ENCODE data around the gene SCTR. TPM values are rescaled to one million over a fixed set of nuclear protein-coding genes. Genes with fewer than 3 reads are reported as not detected.

SCTR gene
- total and polyA plus RNA-seq, 2 of the 13 experiments (the other 11 are each of a cell fraction or from before 2014, with no cell fraction given): not detected

GRCh38 chr2:119431155-119431975 lies 92.9 kb downstream of the SCTR start, which contains the start of gene TMEM37 (continued):
- TF ChIP-seq THAP9 (CRISPR knock-in tag; IDR thresholded peaks at IDR 0.05; ENCODE audit: borderline replicate concordance) (0 out of 2 replicates have a peak, but pooled peaks have one; percentile 44), ZSCAN20 (CRISPR knock-in tag; IDR thresholded peaks at IDR 0.05; ENCODE audit: borderline replicate concordance) (peak; percentile 60; the same call in 1 of the 2 replicates), CENPT (CRISPR knock-in tag; IDR thresholded peaks at IDR 0.05; ENCODE audit: low read depth) (no peak), ZNF816 (CRISPR knock-in tag; IDR thresholded peaks at IDR 0.05; ENCODE audit: borderline replicate concordance) (peak; percentile 80; the same call in 1 of the 2 replicates), FOXO1 (CRISPR knock-in tag; IDR thresholded peaks at IDR 0.05) (no peak), ZNF563 (CRISPR knock-in tag; IDR thresholded peaks at IDR 0.05) (peak; percentile 91), FOXP1 (IDR thresholded peaks at IDR 0.05) (no peak), FOXP1 (CRISPR knock-in tag; IDR thresholded peaks at IDR 0.05) (peak; percentile 47; the same call in 1 of the 2 replicates), SRY (CRISPR knock-in tag; IDR thresholded peaks at IDR 0.05) (no peak), ZNF136 (CRISPR knock-in tag; IDR thresholded peaks at IDR 0.05; ENCODE audit: low read depth) (peak; percentile 84; the same call in 1 of the 2 replicates), KDM5A (IDR thresholded peaks at IDR 0.05; ENCODE audit: borderline replicate concordance, low read length) (no peak), ZNF652 (CRISPR knock-in tag; IDR thresholded peaks at IDR 0.05; ENCODE audit: borderline replicate concordance, low read depth) (no peak), KDM4B (CRISPR knock-in tag; IDR thresholded peaks at IDR 0.05) (peak; percentile 57; the same call in 1 of the 2 replicates), SALL2 (CRISPR knock-in tag; IDR thresholded peaks at IDR 0.05) (peak; percentile 55; the same call in 1 of the 2 replicates), SP1 (IDR thresholded peaks at IDR 0.05) (no peak), SP1 (CRISPR knock-in tag; IDR thresholded peaks at IDR 0.05) (no peak), ZFP62 (CRISPR knock-in tag; IDR thresholded peaks at IDR 0.05) (no peak), IRX3 (CRISPR knock-in tag; IDR thresholded peaks at IDR 0.05; ENCODE audit: borderline replicate concordance, low read depth) (no peak; the same call in 1 of the 2 replicates), ZNF577 (CRISPR knock-in tag; IDR thresholded peaks at IDR 0.05; ENCODE audit: borderline replicate concordance, low read depth) (0 out of 2 replicates have a peak, but pooled peaks have one; percentile 66)
- TF ChIP-seq, protein P1, sequence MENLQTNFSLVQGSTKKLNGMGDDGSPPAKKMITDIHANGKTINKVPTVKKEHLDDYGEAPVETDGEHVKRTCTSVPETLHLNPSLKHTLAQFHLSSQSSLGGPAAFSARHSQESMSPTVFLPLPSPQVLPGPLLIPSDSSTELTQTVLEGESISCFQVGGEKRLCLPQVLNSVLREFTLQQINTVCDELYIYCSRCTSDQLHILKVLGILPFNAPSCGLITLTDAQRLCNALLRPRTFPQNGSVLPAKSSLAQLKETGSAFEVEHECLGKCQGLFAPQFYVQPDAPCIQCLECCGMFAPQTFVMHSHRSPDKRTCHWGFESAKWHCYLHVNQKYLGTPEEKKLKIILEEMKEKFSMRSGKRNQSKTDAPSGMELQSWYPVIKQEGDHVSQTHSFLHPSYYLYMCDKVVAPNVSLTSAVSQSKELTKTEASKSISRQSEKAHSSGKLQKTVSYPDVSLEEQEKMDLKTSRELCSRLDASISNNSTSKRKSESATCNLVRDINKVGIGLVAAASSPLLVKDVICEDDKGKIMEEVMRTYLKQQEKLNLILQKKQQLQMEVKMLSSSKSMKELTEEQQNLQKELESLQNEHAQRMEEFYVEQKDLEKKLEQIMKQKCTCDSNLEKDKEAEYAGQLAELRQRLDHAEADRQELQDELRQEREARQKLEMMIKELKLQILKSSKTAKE (CRISPR knock-in tag; IDR thresholded peaks at IDR 0.05; ENCODE audit: borderline replicate concordance): peak; percentile 84
- TF ChIP-seq, protein P2, sequence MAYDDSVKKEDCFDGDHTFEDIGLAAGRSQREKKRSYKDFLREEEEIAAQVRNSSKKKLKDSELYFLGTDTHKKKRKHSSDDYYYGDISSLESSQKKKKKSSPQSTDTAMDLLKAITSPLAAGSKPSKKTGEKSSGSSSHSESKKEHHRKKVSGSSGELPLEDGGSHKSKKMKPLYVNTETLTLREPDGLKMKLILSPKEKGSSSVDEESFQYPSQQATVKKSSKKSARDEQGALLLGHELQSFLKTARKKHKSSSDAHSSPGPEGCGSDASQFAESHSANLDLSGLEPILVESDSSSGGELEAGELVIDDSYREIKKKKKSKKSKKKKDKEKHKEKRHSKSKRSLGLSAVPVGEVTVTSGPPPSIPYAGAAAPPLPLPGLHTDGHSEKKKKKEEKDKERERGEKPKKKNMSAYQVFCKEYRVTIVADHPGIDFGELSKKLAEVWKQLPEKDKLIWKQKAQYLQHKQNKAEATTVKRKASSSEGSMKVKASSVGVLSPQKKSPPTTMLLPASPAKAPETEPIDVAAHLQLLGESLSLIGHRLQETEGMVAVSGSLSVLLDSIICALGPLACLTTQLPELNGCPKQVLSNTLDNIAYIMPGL (CRISPR knock-in tag; IDR thresholded peaks at IDR 0.05; ENCODE audit: borderline replicate concordance in 1 of 2, low read depth in 1 of 2): peak; percentile 69 to 75; a peak in 3 of 4 replicates
- TF ChIP-seq, protein P3, sequence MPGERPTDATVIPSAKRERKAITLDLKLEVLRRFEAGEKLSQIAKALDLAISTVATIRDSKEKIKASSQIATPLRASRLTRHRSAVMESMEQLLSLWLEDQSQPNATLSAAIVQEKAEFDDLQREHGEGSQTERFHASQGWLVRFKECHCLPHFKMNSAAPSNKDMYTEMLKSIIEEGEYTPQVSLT (CRISPR knock-in tag; IDR thresholded peaks at IDR 0.05; ENCODE audit: borderline replicate concordance, low read depth): no peak
